Endothelial cell (in vitro differentiated cells): ENCODE results near the gene UBA6. TPM values are rescaled to one million over a fixed set of nuclear protein-coding genes. Genes with fewer than 3 reads are reported as not detected.

Source experiments
- DNase-seq: peaks from one replicate; pipeline ENCODE4 v3.0.0; 2021; ENCODE audit warnings: low spot score
- H3K27ac Mint-ChIP-seq: one replicate; pipeline ENCODE4 v1.8.0; 2021; ENCODE audit warnings: mixed read lengths, inconsistent platforms; ENCODE audit not compliant: unreplicated experiment
- H3K27me3 Mint-ChIP-seq: one replicate; pipeline ENCODE4 v1.8.0; 2021; ENCODE audit warnings: mild to moderate bottlenecking, moderate library complexity, mixed read lengths, inconsistent platforms; ENCODE audit not compliant: unreplicated experiment
- H3K36me3 Mint-ChIP-seq: one replicate; pipeline ENCODE4 v1.8.0; 2021; ENCODE audit warnings: mild to moderate bottlenecking, low read depth, mixed read lengths, inconsistent platforms; ENCODE audit not compliant: unreplicated experiment
- H3K4me1 Mint-ChIP-seq: one replicate; pipeline ENCODE4 v1.8.0; 2021; ENCODE audit warnings: mild to moderate bottlenecking, mixed read lengths, inconsistent platforms; ENCODE audit not compliant: unreplicated experiment
- H3K4me3 Mint-ChIP-seq: one replicate; pipeline ENCODE4 v1.8.0; 2021; ENCODE audit warnings: mild to moderate bottlenecking, mixed read lengths, inconsistent platforms; ENCODE audit not compliant: unreplicated experiment
- H3K9me3 Mint-ChIP-seq: one replicate; pipeline ENCODE4 v1.8.0; 2021; ENCODE audit warnings: mixed read lengths, inconsistent platforms; ENCODE audit not compliant: unreplicated experiment
- total RNA-seq: library from RNA; stranded (reverse); fragmentation: NEBNext Ultra II Directional; extraction: Animal tissue kit (Norgen Biotek cat#: 25700); gene quantifications from one replicate; pipeline ENCODE4 v1.2.1, GENCODE V29; 2021; ENCODE audit not compliant: unreplicated experiment
- TF ChIP-seq, protein P1 (sequence below): fragments of 200-600 bp; sonication (generic); IDR thresholded peaks from one replicate; pipeline ENCODE4 v1.5.0; 2021; ENCODE audit warnings: antibody characterized with exemption; ENCODE audit not compliant: unreplicated experiment

UBA6 gene
- total RNA-seq, 1 donor from 2014 or later = 79.5 TPM

GRCh38 chr4:67680581-67681222 is 20.3 kb downstream of the UBA6 start:
- peaks cover 20% of the 10 kb centered on the region for H3K36me3 Mint-ChIP-seq
- no peak for DNase-seq
- TF ChIP-seq, protein P1, sequence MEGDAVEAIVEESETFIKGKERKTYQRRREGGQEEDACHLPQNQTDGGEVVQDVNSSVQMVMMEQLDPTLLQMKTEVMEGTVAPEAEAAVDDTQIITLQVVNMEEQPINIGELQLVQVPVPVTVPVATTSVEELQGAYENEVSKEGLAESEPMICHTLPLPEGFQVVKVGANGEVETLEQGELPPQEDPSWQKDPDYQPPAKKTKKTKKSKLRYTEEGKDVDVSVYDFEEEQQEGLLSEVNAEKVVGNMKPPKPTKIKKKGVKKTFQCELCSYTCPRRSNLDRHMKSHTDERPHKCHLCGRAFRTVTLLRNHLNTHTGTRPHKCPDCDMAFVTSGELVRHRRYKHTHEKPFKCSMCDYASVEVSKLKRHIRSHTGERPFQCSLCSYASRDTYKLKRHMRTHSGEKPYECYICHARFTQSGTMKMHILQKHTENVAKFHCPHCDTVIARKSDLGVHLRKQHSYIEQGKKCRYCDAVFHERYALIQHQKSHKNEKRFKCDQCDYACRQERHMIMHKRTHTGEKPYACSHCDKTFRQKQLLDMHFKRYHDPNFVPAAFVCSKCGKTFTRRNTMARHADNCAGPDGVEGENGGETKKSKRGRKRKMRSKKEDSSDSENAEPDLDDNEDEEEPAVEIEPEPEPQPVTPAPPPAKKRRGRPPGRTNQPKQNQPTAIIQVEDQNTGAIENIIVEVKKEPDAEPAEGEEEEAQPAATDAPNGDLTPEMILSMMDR = no peak
- no peak overlapping the region for H3K4me3 Mint-ChIP-seq
- H3K27ac Mint-ChIP-seq = no peak overlapping the region
- no peaks in the 10 kb centered on the region for H3K27me3 Mint-ChIP-seq
- no peaks in the 10 kb centered on the region for H3K4me1 Mint-ChIP-seq
- H3K9me3 Mint-ChIP-seq = no peaks in the 10 kb centered on the region

DNA sequence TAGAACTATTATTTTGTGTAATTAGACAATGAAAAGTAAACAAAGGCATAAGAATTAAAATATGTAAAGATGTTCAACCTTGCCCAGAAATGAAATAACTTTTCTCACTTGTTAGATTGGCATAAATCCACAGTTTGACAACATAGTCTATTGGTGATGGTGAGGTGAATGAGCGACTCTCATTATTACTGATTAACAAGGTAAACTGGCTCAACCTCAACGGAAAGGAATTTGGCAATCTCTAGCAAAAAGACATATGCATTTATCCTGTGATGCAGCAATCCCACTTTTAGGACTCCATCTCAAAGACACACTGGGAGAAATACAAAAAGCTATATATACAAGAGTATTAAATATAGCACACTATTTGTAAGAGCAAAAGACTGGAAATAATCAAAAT is 22.3 kb downstream of the UBA6 start:
- no peaks in the 10 kb centered on the region for H3K9me3 Mint-ChIP-seq
- H3K4me3 Mint-ChIP-seq = no peak overlapping the region
- TF ChIP-seq, protein P1 = no peak
- H3K36me3 Mint-ChIP-seq = peaks cover 31% of the 10 kb centered on the region
- no peak for DNase-seq
- no peak overlapping the region for H3K27ac Mint-ChIP-seq
- no peaks in the 10 kb centered on the region for H3K27me3 Mint-ChIP-seq
- H3K4me1 Mint-ChIP-seq = no peaks in the 10 kb centered on the region

- TF ChIP-seq, protein P1 = peak; percentile 45
- no peaks in the 10 kb centered on the region for H3K4me1 Mint-ChIP-seq
- no peak for DNase-seq
- peaks cover 33% of the 10 kb centered on the region for H3K36me3 Mint-ChIP-seq
- H3K9me3 Mint-ChIP-seq = no peaks in the 10 kb centered on the region
- H3K27ac Mint-ChIP-seq = no peak overlapping the region
- H3K27me3 Mint-ChIP-seq = no peaks in the 10 kb centered on the region
- no peak overlapping the region for H3K4me3 Mint-ChIP-seq
Observed at GRCh38 chr4:67674098-67674497, 26.9 kb downstream of the UBA6 start.

- no peaks in the 10 kb centered on the region for H3K4me1 Mint-ChIP-seq
- H3K4me3 Mint-ChIP-seq = no peak overlapping the region
- H3K36me3 Mint-ChIP-seq = peaks cover 20% of the 10 kb centered on the region
- no peak for DNase-seq
- no peak overlapping the region for H3K27ac Mint-ChIP-seq
- no peaks in the 10 kb centered on the region for H3K9me3 Mint-ChIP-seq
- TF ChIP-seq, protein P1 = no peak
- H3K27me3 Mint-ChIP-seq = no peaks in the 10 kb centered on the region
Observed at GRCh38 chr4:67668315-67668714, 32.6 kb downstream of the UBA6 start.

GRCh38 chr4:67660418-67660817 is 40.5 kb downstream of the UBA6 start:
- Mint-ChIP-seq H3K9me3 (peaks cover 6% of the 10 kb centered on the region), H3K27me3 (no peaks in the 10 kb centered on the region)

More at GRCh38 chr4:67660418-67660817, 40.5 kb downstream of the UBA6 start:
- H3K4me3 Mint-ChIP-seq = peak overlapping the region; percentile 82
- TF ChIP-seq, protein P1 = no peak
- peaks cover 69% of the 10 kb centered on the region for H3K36me3 Mint-ChIP-seq
- H3K4me1 Mint-ChIP-seq = no peaks in the 10 kb centered on the region
- no peak overlapping the region for H3K27ac Mint-ChIP-seq
- DNase-seq = no peak
